ENCODE data around the gene UBE2M. TPM values are rescaled to one million over a fixed set of nuclear protein-coding genes. Genes with fewer than 3 reads are reported as not detected.

Gene UBE2M
- total RNA-seq, 6 experiments from 2014 or later: 91.5 to 114 (median 106) TPM

GRCh38 chr19:58554494-58555368 is 3.7 kb downstream of the UBE2M start, which contains the start of gene CHMP2A:
Gene CHMP2A (minus strand): TSS chr19:58555105. CDS start chr19:58554212, 893 bp downstream.
- peak; percentile 19; the same call in 1 of the 2 replicates for TF ChIP-seq CTCF (IDR thresholded peaks at IDR 0.05)
- peaks cover 49% of the 10 kb centered on the region for H3K36me3 Mint-ChIP-seq (ENCODE audit: low read depth)
- H3K9me3 Mint-ChIP-seq: peaks cover 4% of the 10 kb centered on the region; the same call in 1 of the 2 replicates
- peaks cover 54% of the 10 kb centered on the region for H3K4me1 Mint-ChIP-seq (ENCODE audit: low read depth)
- H3K27me3 Mint-ChIP-seq (ENCODE audit: insufficient read depth): peaks cover 19% of the 10 kb centered on the region
- peak; percentile 97 for DNase-seq
- peak within 1 kb of the TSS; percentile 100 for H3K27ac Mint-ChIP-seq
- H3K4me3 Mint-ChIP-seq: peak within 1 kb of the TSS; percentile 96

- no peak for DNase-seq
- peaks cover 15% of the 10 kb centered on the region for H3K27me3 Mint-ChIP-seq (ENCODE audit: insufficient read depth)
- peaks cover 49% of the 10 kb centered on the region for H3K36me3 Mint-ChIP-seq (ENCODE audit: low read depth)
- peaks cover under 1% of the 10 kb centered on the region; the same call in 1 of the 2 replicates for H3K9me3 Mint-ChIP-seq
- H3K27ac Mint-ChIP-seq: peak overlapping the region; percentile 98
- no peak for TF ChIP-seq CTCF (IDR thresholded peaks at IDR 0.05)
- H3K4me3 Mint-ChIP-seq: peak overlapping the region; percentile 96
- H3K4me1 Mint-ChIP-seq (ENCODE audit: low read depth): peaks cover 51% of the 10 kb centered on the region
These were observed 4.5 kb downstream of the UBE2M start for GRCh38 chr19:58553799-58554493.

GRCh38 chr19:58552655-58553054 is 5.8 kb downstream of the UBE2M start:
- peaks cover 50% of the 10 kb centered on the region for H3K4me1 Mint-ChIP-seq (ENCODE audit: low read depth)
- H3K27me3 Mint-ChIP-seq (ENCODE audit: insufficient read depth): peaks cover 14% of the 10 kb centered on the region
- no peaks in the 10 kb centered on the region for H3K9me3 Mint-ChIP-seq
- peaks cover 50% of the 10 kb centered on the region for H3K36me3 Mint-ChIP-seq (ENCODE audit: low read depth)
- no peak for DNase-seq
- no peak for TF ChIP-seq CTCF (IDR thresholded peaks at IDR 0.05)
- H3K27ac Mint-ChIP-seq: peak overlapping the region; percentile 98
- no peak overlapping the region for H3K4me3 Mint-ChIP-seq

GRCh38 chr19:58551577-58552471 is 6.6 kb downstream of the UBE2M start:
- H3K4me3 Mint-ChIP-seq: no peak overlapping the region
- H3K4me1 Mint-ChIP-seq (ENCODE audit: low read depth): peaks cover 46% of the 10 kb centered on the region
- DNase-seq: no peak
- H3K9me3 Mint-ChIP-seq: no peaks in the 10 kb centered on the region
- H3K27ac Mint-ChIP-seq: peak overlapping the region; percentile 98
- H3K36me3 Mint-ChIP-seq (ENCODE audit: low read depth): peaks cover 43% of the 10 kb centered on the region
- no peak for TF ChIP-seq CTCF (IDR thresholded peaks at IDR 0.05)
- H3K27me3 Mint-ChIP-seq (ENCODE audit: insufficient read depth): peaks cover 14% of the 10 kb centered on the region

- Mint-ChIP-seq H3K36me3 (ENCODE audit: low read depth) (peaks cover 43% of the 10 kb centered on the region), H3K27ac (no peak overlapping the region), H3K4me1 (ENCODE audit: low read depth) (peaks cover 46% of the 10 kb centered on the region), H3K9me3 (no peaks in the 10 kb centered on the region), H3K27me3 (ENCODE audit: insufficient read depth) (peaks cover 16% of the 10 kb centered on the region), H3K4me3 (no peak overlapping the region)
- no peak for TF ChIP-seq CTCF (IDR thresholded peaks at IDR 0.05)
- no peak for DNase-seq
These were observed 7.3 kb downstream of the UBE2M start for GRCh38 chr19:58551123-58551497.
